Vagina (tissue), 2 donors: ENCODE measurements around the gene RAB40C. TPM values are rescaled to one million over a fixed set of nuclear protein-coding genes. Genes with fewer than 3 reads are reported as not detected.

Experiments
- DNase-seq, 2 donors: peaks; one replicate each; pipeline ENCODE4 v3.0.0-alpha.2; 2017; ENCODE audit errors: extremely low spot score in 2 of 2
- H3K27ac ChIP-seq: fragments of 200-600 bp; sonication (generic); one replicate; pipeline ENCODE4 v1.5.1; 2019
- H3K27me3 ChIP-seq: fragments of 200-600 bp; sonication (generic); one replicate; pipeline ENCODE4 v1.5.1; 2019
- H3K36me3 ChIP-seq, 2 donors: fragments of 200-600 bp; sonication (generic); one replicate each; pipeline ENCODE4 v1.5.1; 2017 to 2019
- H3K4me1 ChIP-seq: fragments of 200-600 bp; sonication (generic); one replicate; pipeline ENCODE4 v1.5.1; 2019
- H3K4me3 ChIP-seq, 2 donors: fragments of 200-600 bp; sonication (generic); 1 replicate in 1 of 2; 2 replicates in 1 of 2; pipeline ENCODE4 v1.5.1; 2016 to 2019
- H3K9me3 ChIP-seq: fragments of 200-600 bp; sonication (generic); one replicate; pipeline ENCODE4 v1.5.1; 2019
- CTCF ChIP-seq, 3 experiments: fragments of 450-650 bp in 2 of 3; fragments of 200-600 bp in 1 of 3; sonication (generic) in 1 of 3; IDR thresholded peaks; one replicate each; pipeline ENCODE4 v1.5.1; 2017 to 2019; ENCODE audit warnings: antibody characterized with exemption in 3 of 3, mild to moderate bottlenecking in 2 of 3, moderate library complexity in 2 of 3
- POLR2A ChIP-seq, 2 donors: fragments of 450-650 bp; IDR thresholded peaks; one replicate each; pipeline ENCODE4 v1.6.1; 2017; ENCODE audit warnings: antibody characterized with exemption in 2 of 2, mild to moderate bottlenecking in 2 of 2, moderate library complexity in 2 of 2
- POLR2AphosphoS5 ChIP-seq, 2 donors: sonication (generic); formaldehyde crosslinking; IDR thresholded peaks; one replicate each; pipeline ENCODE4 v1.9.0; 2017; ENCODE audit warnings: antibody characterized with exemption in 2 of 2, mild to moderate bottlenecking in 2 of 2, low read depth in 1 of 2; ENCODE audit not compliant: insufficient read depth in 1 of 2
- intact Hi-C: fragments of 100-400 bp; cut with DNase I; formaldehyde crosslinking; loops from one replicate; pipeline ENCODE4 v1.15.1; 2023
- total RNA-seq: library from RNA; depleted of rRNA; stranded (reverse); fragments of >200 nt; gene quantifications from one replicate; pipeline ENCODE4 v1.2.3, GENCODE V29; 2016

RAB40C gene
- total RNA-seq, 1 donor from 2014 or later, result 41.3 TPM

GRCh38 chr16:630249-630814, 40.5 kb downstream of the RAB40C start:
- Histone ChIP-seq H3K27me3 (no peaks in the 10 kb centered on the region), H3K4me3 (no peak overlapping the region), H3K27ac (no peak overlapping the region), H3K9me3 (no peaks in the 10 kb centered on the region), H3K36me3 (no peaks in the 10 kb centered on the region), H3K4me1 (peaks cover 50% of the 10 kb centered on the region)
- intact Hi-C loops, result no loop called here
- TF ChIP-seq POLR2A (IDR thresholded peaks at IDR 0.05) (no peak), POLR2AphosphoS5 (IDR thresholded peaks at IDR 0.05; ENCODE audit: insufficient read depth in 1 of 2, low read depth in 1 of 2) (no peak), CTCF (IDR thresholded peaks at IDR 0.05) (no peak)
- DNase-seq, result no peak

GRCh38 chr16:630815-631405, 41.0 kb downstream of the RAB40C start, which contains the start of gene WFIKKN1:
WFIKKN1 (plus strand) TSS chr16:630985; CDS start chr16:631254, 269 bp downstream.
- TF ChIP-seq CTCF (IDR thresholded peaks at IDR 0.05) (no peak), POLR2A (IDR thresholded peaks at IDR 0.05) (no peak), POLR2AphosphoS5 (IDR thresholded peaks at IDR 0.05; ENCODE audit: insufficient read depth in 1 of 2, low read depth in 1 of 2) (no peak)
- intact Hi-C loops, result no loop called here
- H3K4me1 ChIP-seq, result peaks cover 55% of the 10 kb centered on the region
- DNase-seq, result no peak
- peak within 1 kb of the TSS; percentile 39 for H3K27ac ChIP-seq
- H3K36me3 ChIP-seq, result no peaks in the 10 kb centered on the region
- no peaks in the 10 kb centered on the region for H3K9me3 ChIP-seq
- no peaks in the 10 kb centered on the region for H3K27me3 ChIP-seq
- no peak within 1 kb of the TSS for H3K4me3 ChIP-seq

GRCh38 chr16:631808-632358, 42.0 kb downstream of the RAB40C start:
- no peaks in the 10 kb centered on the region for H3K27me3 ChIP-seq
- no peaks in the 10 kb centered on the region for H3K9me3 ChIP-seq
- no peaks in the 10 kb centered on the region for H3K36me3 ChIP-seq
- TF ChIP-seq POLR2A (IDR thresholded peaks at IDR 0.05) (no peak), CTCF (IDR thresholded peaks at IDR 0.05) (no peak), POLR2AphosphoS5 (IDR thresholded peaks at IDR 0.05; ENCODE audit: insufficient read depth in 1 of 2, low read depth in 1 of 2) (no peak)
- H3K27ac ChIP-seq, result no peak overlapping the region
- H3K4me3 ChIP-seq, result no peak overlapping the region
- DNase-seq, result no peak
- H3K4me1 ChIP-seq, result peaks cover 46% of the 10 kb centered on the region
- intact Hi-C loops, result no loop called here

- Histone ChIP-seq H3K27ac (no peak overlapping the region), H3K36me3 (no peaks in the 10 kb centered on the region), H3K4me3 (no peak overlapping the region), H3K27me3 (no peaks in the 10 kb centered on the region), H3K9me3 (no peaks in the 10 kb centered on the region), H3K4me1 (peaks cover 45% of the 10 kb centered on the region)
- TF ChIP-seq POLR2AphosphoS5 (IDR thresholded peaks at IDR 0.05; ENCODE audit: insufficient read depth in 1 of 2, low read depth in 1 of 2), result no peak
- no peak for TF ChIP-seq CTCF (IDR thresholded peaks at IDR 0.05)
- no peak for TF ChIP-seq POLR2A (IDR thresholded peaks at IDR 0.05)
- no peak for DNase-seq
- intact Hi-C loops, result no loop called here
Measured at GRCh38 chr16:632486-633335, 42.8 kb downstream of the RAB40C start.
